Suprapubic skin (tissue), 4 donors: ENCODE data around the gene COL5A2. TPM values are rescaled to one million over a fixed set of nuclear protein-coding genes. Genes with fewer than 3 reads are reported as not detected.

Experiments
- DNase-seq, 2 donors: peaks; one replicate each; pipeline ENCODE4 v3.0.0-alpha.2; 2019; ENCODE audit warnings: low spot score in 2 of 2
- H3K27ac ChIP-seq: fragments of 200-600 bp; sonication (generic); one replicate; pipeline ENCODE4 v1.5.1; 2019
- H3K27me3 ChIP-seq: fragments of 200-600 bp; sonication (generic); one replicate; pipeline ENCODE4 v1.5.1; 2019
- H3K36me3 ChIP-seq: fragments of 200-600 bp; sonication (generic); one replicate; pipeline ENCODE4 v1.5.1; 2019
- H3K4me1 ChIP-seq: fragments of 200-600 bp; sonication (generic); one replicate; pipeline ENCODE4 v1.5.1; 2019
- H3K4me3 ChIP-seq: fragments of 200-600 bp; sonication (generic); one replicate; pipeline ENCODE4 v1.5.1; 2019; ENCODE audit warnings: mild to moderate bottlenecking
- H3K9me3 ChIP-seq: fragments of 200-600 bp; sonication (generic); one replicate; pipeline ENCODE4 v1.5.1; 2019
- EP300 ChIP-seq: sonication (generic); formaldehyde crosslinking; IDR thresholded peaks from one replicate; pipeline ENCODE4 v1.6.1; 2017; ENCODE audit warnings: antibody characterized with exemption
- POLR2A ChIP-seq, 2 donors: fragments of 450-650 bp; IDR thresholded peaks; one replicate each; pipeline ENCODE4 v1.6.1; 2017; ENCODE audit warnings: antibody characterized with exemption in 2 of 2, mild to moderate bottlenecking in 2 of 2, moderate library complexity in 2 of 2
- POLR2AphosphoS5 ChIP-seq, 3 donors: sonication (generic); formaldehyde crosslinking; IDR thresholded peaks; one replicate each; pipeline ENCODE4 v1.6.1; 2017; ENCODE audit warnings: antibody characterized with exemption in 3 of 3
- WGBS: methylation state at CpG from one replicate; pipeline ENCODE4 v1.1.5; 2018; 5-methylcytosine and 5-hydroxymethylcytosine counted together
- total RNA-seq, 4 donors: library from RNA; depleted of rRNA; stranded (reverse); fragments of >200 nt; gene quantifications; one replicate each; pipeline ENCODE4 v1.1.0, GENCODE V29; 2016
- TF ChIP-seq, protein P1 (sequence below), 2 donors: fragments of 200-600 bp in 1 of 2; fragments of 450-650 bp in 1 of 2; sonication (generic) in 1 of 2; IDR thresholded peaks; one replicate each; pipeline ENCODE4 v1.5.1; 2016 to 2019; ENCODE audit warnings: antibody characterized with exemption in 2 of 2, mild to moderate bottlenecking in 1 of 2, moderate library complexity in 1 of 2

COL5A2 gene
- total RNA-seq, 4 donors from 2014 or later = 14.1 to 17.6 (median 16.3) TPM

- no peaks in the 10 kb centered on the region for H3K4me1 ChIP-seq
- WGBS = 79% methylated on average over 1 of the region's 1 CpG
- TF ChIP-seq, protein P1, sequence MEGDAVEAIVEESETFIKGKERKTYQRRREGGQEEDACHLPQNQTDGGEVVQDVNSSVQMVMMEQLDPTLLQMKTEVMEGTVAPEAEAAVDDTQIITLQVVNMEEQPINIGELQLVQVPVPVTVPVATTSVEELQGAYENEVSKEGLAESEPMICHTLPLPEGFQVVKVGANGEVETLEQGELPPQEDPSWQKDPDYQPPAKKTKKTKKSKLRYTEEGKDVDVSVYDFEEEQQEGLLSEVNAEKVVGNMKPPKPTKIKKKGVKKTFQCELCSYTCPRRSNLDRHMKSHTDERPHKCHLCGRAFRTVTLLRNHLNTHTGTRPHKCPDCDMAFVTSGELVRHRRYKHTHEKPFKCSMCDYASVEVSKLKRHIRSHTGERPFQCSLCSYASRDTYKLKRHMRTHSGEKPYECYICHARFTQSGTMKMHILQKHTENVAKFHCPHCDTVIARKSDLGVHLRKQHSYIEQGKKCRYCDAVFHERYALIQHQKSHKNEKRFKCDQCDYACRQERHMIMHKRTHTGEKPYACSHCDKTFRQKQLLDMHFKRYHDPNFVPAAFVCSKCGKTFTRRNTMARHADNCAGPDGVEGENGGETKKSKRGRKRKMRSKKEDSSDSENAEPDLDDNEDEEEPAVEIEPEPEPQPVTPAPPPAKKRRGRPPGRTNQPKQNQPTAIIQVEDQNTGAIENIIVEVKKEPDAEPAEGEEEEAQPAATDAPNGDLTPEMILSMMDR (IDR thresholded peaks at IDR 0.05) = no peak
- TF ChIP-seq POLR2A (IDR thresholded peaks at IDR 0.05) = no peak
- no peak for TF ChIP-seq EP300
- TF ChIP-seq POLR2AphosphoS5 (IDR thresholded peaks at IDR 0.05) = no peak
- no peaks in the 10 kb centered on the region for H3K27me3 ChIP-seq
- H3K27ac ChIP-seq = no peak overlapping the region
- H3K36me3 ChIP-seq = no peaks in the 10 kb centered on the region
- no peak overlapping the region for H3K4me3 ChIP-seq
- no peak for DNase-seq
- no peaks in the 10 kb centered on the region for H3K9me3 ChIP-seq
Measured at GRCh38 chr2:189192766-189193165, 13.2 kb upstream of the COL5A2 start.

GRCh38 chr2:189191766-189192165 lies 12.2 kb upstream of the COL5A2 start:
- H3K36me3 ChIP-seq = no peaks in the 10 kb centered on the region
- H3K9me3 ChIP-seq = no peaks in the 10 kb centered on the region
- no peak overlapping the region for H3K27ac ChIP-seq
- no peaks in the 10 kb centered on the region for H3K27me3 ChIP-seq
- H3K4me3 ChIP-seq = no peak overlapping the region
- TF ChIP-seq, protein P1 (IDR thresholded peaks at IDR 0.05) = no peak
- TF ChIP-seq POLR2AphosphoS5 (IDR thresholded peaks at IDR 0.05) = no peak
- TF ChIP-seq POLR2A (IDR thresholded peaks at IDR 0.05) = no peak
- TF ChIP-seq EP300 = no peak
- no peaks in the 10 kb centered on the region for H3K4me1 ChIP-seq
- no peak for DNase-seq

DNA sequence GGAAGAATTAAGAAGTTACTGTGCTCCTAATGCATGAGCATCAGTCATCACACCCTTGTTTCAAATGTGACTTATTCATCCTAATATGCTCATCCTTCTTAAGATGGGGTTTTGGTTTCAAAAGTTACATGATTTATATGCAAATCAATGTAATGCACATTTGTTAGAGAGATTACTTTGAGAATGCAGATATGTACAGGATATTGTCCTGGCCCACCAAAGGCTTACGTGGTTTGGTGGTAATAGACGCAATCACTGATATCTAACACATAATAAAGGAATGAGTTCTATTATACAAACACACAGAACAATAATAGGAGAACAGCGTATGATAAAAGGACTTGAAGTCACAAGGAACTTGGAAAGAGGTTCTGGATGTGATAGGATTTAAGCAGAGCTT lies 11.1 kb upstream of the COL5A2 start:
- Histone ChIP-seq H3K27me3 (no peaks in the 10 kb centered on the region), H3K36me3 (no peaks in the 10 kb centered on the region), H3K27ac (no peak overlapping the region), H3K4me1 (no peaks in the 10 kb centered on the region), H3K9me3 (no peaks in the 10 kb centered on the region), H3K4me3 (no peak overlapping the region)
- TF ChIP-seq POLR2A (IDR thresholded peaks at IDR 0.05) = no peak
- TF ChIP-seq, protein P1 (IDR thresholded peaks at IDR 0.05) = no peak
- TF ChIP-seq EP300 = no peak
- no peak for TF ChIP-seq POLR2AphosphoS5 (IDR thresholded peaks at IDR 0.05)
- WGBS = 95% methylated on average over 3 of the region's 3 CpGs
- DNase-seq = no peak

DNA sequence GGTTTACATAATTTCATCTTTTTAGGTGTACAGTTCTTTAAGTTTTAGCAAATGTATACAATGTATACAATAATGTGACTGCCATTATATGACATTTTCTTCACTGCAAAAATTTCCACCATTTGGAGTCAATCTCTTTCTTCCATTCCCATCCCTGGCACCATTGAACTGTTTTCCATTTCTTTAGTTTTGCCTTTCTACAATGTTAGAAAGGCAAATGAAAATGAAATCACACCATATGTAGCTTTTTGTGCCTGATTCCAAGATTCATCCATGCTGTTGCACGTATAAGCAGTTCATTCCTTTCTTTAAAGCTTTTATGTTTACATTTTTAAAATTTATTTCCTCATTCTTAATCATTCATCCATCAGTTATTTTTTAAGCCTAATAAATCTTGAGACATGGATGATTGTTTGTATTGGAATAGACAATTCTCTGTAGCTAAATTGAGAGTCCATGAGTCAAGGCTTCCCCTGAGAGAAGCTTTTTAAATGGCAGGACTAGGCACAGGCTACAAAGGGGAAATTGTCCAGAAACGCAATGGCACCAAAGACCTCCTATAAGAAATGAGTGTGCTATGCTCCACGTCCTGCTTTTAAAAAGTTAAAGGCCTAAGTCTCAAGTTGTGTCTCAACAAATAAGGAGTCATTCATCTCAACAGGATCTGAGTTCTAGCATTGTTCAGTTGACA lies 8.7 kb upstream of the COL5A2 start:
- Histone ChIP-seq H3K9me3 (no peaks in the 10 kb centered on the region), H3K4me1 (no peaks in the 10 kb centered on the region), H3K36me3 (no peaks in the 10 kb centered on the region), H3K4me3 (no peak overlapping the region), H3K27ac (no peak overlapping the region), H3K27me3 (no peaks in the 10 kb centered on the region)
- 83% methylated on average over 3 of the region's 3 CpGs for WGBS
- no peak for DNase-seq
- TF ChIP-seq POLR2AphosphoS5 (IDR thresholded peaks at IDR 0.05) = no peak
- no peak for TF ChIP-seq EP300
- no peak for TF ChIP-seq POLR2A (IDR thresholded peaks at IDR 0.05)
- TF ChIP-seq, protein P1 (IDR thresholded peaks at IDR 0.05) = no peak

- Histone ChIP-seq H3K4me3 (no peak overlapping the region), H3K27me3 (no peaks in the 10 kb centered on the region), H3K36me3 (no peaks in the 10 kb centered on the region), H3K4me1 (peaks cover 7% of the 10 kb centered on the region), H3K27ac (no peak overlapping the region), H3K9me3 (no peaks in the 10 kb centered on the region)
- DNase-seq = no peak
- TF ChIP-seq POLR2AphosphoS5 (IDR thresholded peaks at IDR 0.05) (no peak), POLR2A (IDR thresholded peaks at IDR 0.05) (no peak), EP300 (no peak)
- TF ChIP-seq, protein P1 (IDR thresholded peaks at IDR 0.05) = no peak
Measured at GRCh38 chr2:189183170-189183569, 3.6 kb upstream of the COL5A2 start.
